ENCODE data around the gene SCAMP5. TPM values are rescaled to one million over a fixed set of nuclear protein-coding genes. Genes with fewer than 3 reads are reported as not detected.

Gene SCAMP5
- total RNA-seq, 1 experiment from 2014 or later = 10.7 TPM

DNA sequence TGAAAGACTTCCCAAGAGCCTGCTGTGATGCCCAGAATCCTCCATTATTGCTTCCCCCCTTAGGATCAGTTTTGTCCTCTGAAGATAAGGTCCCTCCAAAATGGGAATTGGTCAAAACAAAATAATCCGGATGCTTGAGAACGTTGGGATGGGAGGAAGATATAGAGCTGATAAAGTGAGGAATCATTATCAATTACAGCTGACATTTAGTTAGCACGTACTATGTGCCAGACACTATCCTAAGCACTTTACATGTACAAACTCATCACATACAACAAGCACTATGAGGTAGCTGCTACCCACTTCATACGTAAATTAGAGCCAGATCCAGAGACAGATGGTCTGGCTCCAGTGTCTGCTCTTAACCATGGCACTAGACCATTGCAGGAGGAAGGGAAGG is 32.1 kb upstream of the SCAMP5 start:
- no peak overlapping the region for H3K27ac Mint-ChIP-seq (ENCODE audit: unreplicated experiment)
- CTCF ChIA-PET = interaction anchor here (0.6 kb wide), 1 partner anchor 485 kb away, joined by 8 read pairs; no protein-coding TSS in a partner anchor

DNA sequence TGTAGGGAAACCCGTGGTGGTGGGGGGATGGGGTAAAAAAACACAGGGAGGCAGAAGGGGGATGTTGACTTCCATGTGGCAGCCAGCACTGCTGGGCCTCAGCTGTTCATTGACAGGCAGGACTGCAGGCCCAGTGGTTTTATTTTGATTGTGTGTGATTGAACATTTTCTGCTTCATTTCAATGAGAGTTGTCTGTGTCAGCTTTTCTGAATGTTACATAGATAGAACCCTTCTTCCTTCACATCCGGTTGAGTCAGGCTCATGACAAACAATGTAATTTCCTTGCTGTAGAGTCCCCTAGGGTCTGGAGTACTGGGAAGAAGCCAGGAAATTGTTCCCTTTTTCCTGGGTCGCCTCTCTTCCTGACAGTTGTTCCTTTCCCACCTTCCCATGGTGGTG is 30.6 kb upstream of the SCAMP5 start:
- no peak for DNase-seq
- Mint-ChIP-seq H3K36me3 (ENCODE audit: insufficient read depth, unreplicated experiment) (no peaks in the 10 kb centered on the region), H3K27ac (ENCODE audit: unreplicated experiment) (no peak overlapping the region), H3K4me1 (ENCODE audit: low read depth, unreplicated experiment) (peaks cover 9% of the 10 kb centered on the region), H3K4me3 (ENCODE audit: low read depth, unreplicated experiment) (no peak overlapping the region), H3K27me3 (ENCODE audit: unreplicated experiment) (peaks cover 38% of the 10 kb centered on the region), H3K9me3 (ENCODE audit: low read depth, unreplicated experiment) (no peaks in the 10 kb centered on the region)
- BruUV-seq (replicated peaks) = no TSS peak
- TF ChIP-seq, protein P1, sequence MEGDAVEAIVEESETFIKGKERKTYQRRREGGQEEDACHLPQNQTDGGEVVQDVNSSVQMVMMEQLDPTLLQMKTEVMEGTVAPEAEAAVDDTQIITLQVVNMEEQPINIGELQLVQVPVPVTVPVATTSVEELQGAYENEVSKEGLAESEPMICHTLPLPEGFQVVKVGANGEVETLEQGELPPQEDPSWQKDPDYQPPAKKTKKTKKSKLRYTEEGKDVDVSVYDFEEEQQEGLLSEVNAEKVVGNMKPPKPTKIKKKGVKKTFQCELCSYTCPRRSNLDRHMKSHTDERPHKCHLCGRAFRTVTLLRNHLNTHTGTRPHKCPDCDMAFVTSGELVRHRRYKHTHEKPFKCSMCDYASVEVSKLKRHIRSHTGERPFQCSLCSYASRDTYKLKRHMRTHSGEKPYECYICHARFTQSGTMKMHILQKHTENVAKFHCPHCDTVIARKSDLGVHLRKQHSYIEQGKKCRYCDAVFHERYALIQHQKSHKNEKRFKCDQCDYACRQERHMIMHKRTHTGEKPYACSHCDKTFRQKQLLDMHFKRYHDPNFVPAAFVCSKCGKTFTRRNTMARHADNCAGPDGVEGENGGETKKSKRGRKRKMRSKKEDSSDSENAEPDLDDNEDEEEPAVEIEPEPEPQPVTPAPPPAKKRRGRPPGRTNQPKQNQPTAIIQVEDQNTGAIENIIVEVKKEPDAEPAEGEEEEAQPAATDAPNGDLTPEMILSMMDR (IDR thresholded peaks at IDR 0.05; ENCODE audit: unreplicated experiment) = no peak
- CTCF ChIA-PET = interaction anchor here (0.6 to 0.9 kb wide), 3 partner anchors 8 to 430 kb away, joined by 3 to 4 read pairs (median 3); partner anchors contain the start of genes FAM219B and RPP25
- intact Hi-C loops (cut with micrococcal nuclease; ENCODE audit: unreplicated experiment) = no loop called here

More for the DNA sequence above, 32.1 kb upstream of the SCAMP5 start:
- peaks cover 49% of the 10 kb centered on the region for H3K27me3 Mint-ChIP-seq (ENCODE audit: unreplicated experiment)
- DNase-seq = no peak
- peaks cover 14% of the 10 kb centered on the region for H3K4me1 Mint-ChIP-seq (ENCODE audit: low read depth, unreplicated experiment)
- no peak overlapping the region for H3K4me3 Mint-ChIP-seq (ENCODE audit: low read depth, unreplicated experiment)
- intact Hi-C loops (cut with micrococcal nuclease; ENCODE audit: unreplicated experiment) = no loop called here
- TF ChIP-seq, protein P1 (IDR thresholded peaks at IDR 0.05; ENCODE audit: unreplicated experiment) = no peak
- no TSS peak for BruUV-seq (replicated peaks)
- no peaks in the 10 kb centered on the region for H3K9me3 Mint-ChIP-seq (ENCODE audit: low read depth, unreplicated experiment)
- peaks cover 3% of the 10 kb centered on the region for H3K36me3 Mint-ChIP-seq (ENCODE audit: insufficient read depth, unreplicated experiment)

DNA sequence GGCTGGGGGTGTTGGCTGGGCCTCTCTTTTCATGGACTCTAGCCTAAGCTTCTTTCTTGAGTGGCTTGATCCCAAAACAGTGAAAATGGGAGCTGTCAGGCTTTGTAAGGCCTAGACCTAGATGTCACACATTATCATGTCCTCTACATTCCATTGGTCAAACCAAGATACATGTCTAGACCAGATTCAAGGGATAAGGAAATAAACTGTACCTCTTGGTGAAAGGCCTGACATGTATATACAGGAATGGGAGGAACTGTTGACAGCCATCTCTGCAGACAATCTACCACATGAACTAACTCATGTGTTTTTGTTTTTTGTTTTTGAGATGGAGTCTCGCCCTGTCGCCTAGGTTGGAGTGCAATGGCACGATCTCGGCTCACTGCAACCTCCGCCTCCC is 27.7 kb upstream of the SCAMP5 start:
- Mint-ChIP-seq H3K4me3 (ENCODE audit: low read depth, unreplicated experiment) (no peak overlapping the region), H3K36me3 (ENCODE audit: insufficient read depth, unreplicated experiment) (no peaks in the 10 kb centered on the region), H3K27ac (ENCODE audit: unreplicated experiment) (no peak overlapping the region), H3K9me3 (ENCODE audit: low read depth, unreplicated experiment) (no peaks in the 10 kb centered on the region), H3K27me3 (ENCODE audit: unreplicated experiment) (peaks cover 15% of the 10 kb centered on the region), H3K4me1 (ENCODE audit: low read depth, unreplicated experiment) (peaks cover 9% of the 10 kb centered on the region)
- intact Hi-C loops (cut with micrococcal nuclease; ENCODE audit: unreplicated experiment) = no loop called here
- BruUV-seq (replicated peaks) = no TSS peak
- TF ChIP-seq, protein P1 (IDR thresholded peaks at IDR 0.05; ENCODE audit: unreplicated experiment) = no peak
- CTCF ChIA-PET = interaction anchor here (0.6 kb wide), 1 partner anchor 39 kb away, joined by 3 read pairs; no protein-coding TSS in a partner anchor
- DNase-seq = no peak

DNA sequence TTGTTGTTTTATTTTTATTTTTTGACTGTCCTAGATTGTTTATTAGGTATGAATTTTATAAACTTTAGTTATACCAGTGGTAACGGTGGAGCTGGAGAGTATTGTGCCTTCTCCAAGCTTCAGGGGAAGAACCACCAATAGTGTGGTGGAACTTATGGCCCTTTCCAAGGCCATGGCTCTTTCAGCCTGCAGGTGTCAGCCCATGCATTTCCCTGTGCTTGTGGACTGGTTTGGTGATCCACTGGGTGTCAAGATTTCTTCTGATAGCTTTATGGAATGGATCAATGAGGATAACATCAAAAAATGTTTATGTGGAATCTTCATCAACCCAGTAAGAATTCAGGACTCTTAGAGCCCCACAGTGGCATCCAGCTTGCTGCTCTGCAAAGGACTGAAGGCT is 19.2 kb upstream of the SCAMP5 start:
- Mint-ChIP-seq H3K36me3 (ENCODE audit: insufficient read depth, unreplicated experiment) (no peaks in the 10 kb centered on the region), H3K27ac (ENCODE audit: unreplicated experiment) (no peak overlapping the region)

More for the DNA sequence above, 19.2 kb upstream of the SCAMP5 start:
- DNase-seq = no peak
- CTCF ChIA-PET = interaction anchor here (0.7 to 0.8 kb wide), 2 partner anchors 168 to 332 kb away, joined by 3 read pairs; no protein-coding TSS in a partner anchor
- peaks cover 29% of the 10 kb centered on the region for H3K27me3 Mint-ChIP-seq (ENCODE audit: unreplicated experiment)
- no peaks in the 10 kb centered on the region for H3K9me3 Mint-ChIP-seq (ENCODE audit: low read depth, unreplicated experiment)
- BruUV-seq (replicated peaks) = no TSS peak
- TF ChIP-seq, protein P1 (IDR thresholded peaks at IDR 0.05; ENCODE audit: unreplicated experiment) = no peak
- no peaks in the 10 kb centered on the region for H3K4me1 Mint-ChIP-seq (ENCODE audit: low read depth, unreplicated experiment)
- no peak overlapping the region for H3K4me3 Mint-ChIP-seq (ENCODE audit: low read depth, unreplicated experiment)
- intact Hi-C loops (cut with micrococcal nuclease; ENCODE audit: unreplicated experiment) = no loop called here
